Right kidney (tissue), 1 donor: ENCODE measurements around the gene SHPK.
"Not testable (repeated sequence)": the region's sequence is repeated elsewhere in the genome, so short reads cannot be mapped to it uniquely, and the experiment has no call there.

Source experiments
- DNase-seq: peaks from one replicate; pipeline ENCODE4 v3.0.0-alpha.2; 2016

SHPK gene

DNA sequence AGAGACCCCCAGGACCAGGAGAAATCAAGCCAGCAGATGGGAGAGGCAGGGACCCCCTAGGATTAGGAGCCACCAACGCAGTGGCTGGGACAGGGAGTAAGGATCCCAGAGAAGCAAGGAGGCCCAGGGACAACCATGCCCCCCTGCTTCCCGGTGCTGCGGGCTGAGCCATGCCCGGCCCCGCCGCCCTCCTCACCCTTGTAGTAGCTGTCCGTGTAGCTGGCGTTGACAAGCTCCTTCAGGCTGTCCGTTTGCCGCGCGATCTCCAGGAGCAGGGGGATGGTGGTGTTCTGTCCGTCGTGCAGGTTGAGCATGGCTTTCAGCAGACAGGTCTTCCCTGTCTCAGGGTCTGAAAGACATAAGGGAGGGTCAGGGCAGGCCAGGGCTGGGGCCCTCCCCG is 45.3 kb downstream of the SHPK start:
- DNase-seq: no peak

DNA sequence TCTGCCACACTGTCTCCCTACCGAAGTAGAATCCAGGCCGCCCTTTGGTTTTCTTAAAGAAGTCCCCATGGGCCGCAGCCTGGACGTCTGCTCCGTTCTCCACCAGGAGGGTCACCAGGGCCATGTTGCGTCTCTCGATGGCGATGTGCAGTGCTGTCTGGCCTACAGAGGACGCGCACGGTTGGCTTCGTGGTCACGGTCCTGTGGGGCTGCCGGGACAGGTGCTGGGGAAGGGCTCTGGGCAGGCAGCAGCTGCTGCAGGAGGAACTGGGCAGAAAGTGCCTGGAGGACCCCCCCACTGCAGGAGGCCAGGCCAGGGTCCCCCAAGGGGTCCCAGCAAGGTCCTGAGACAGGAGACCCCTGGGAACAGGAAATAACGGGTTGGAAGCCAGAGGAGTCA is 45.8 kb downstream of the SHPK start:
- no peak for DNase-seq

DNA sequence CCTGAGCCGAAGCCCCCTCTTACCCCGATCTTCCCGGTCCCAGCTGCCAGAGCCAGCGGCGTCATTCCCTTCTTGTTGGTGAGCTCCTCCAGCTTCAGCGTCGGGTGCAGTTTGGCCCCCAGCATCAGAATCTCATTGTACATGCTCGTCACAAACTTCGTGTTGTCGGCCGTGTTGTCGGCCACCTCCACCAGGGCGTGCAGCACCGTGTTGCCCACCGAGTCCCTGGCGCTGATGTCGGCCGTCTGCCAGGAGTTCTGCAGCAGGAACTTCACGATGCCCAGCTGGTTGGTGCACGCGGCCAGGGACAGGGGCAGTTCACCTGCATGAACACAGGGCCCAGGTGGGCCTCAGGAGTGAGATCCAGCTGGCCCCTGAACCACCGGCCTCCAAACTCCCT is 46.3 kb downstream of the SHPK start:
- DNase-seq: no peak

DNA sequence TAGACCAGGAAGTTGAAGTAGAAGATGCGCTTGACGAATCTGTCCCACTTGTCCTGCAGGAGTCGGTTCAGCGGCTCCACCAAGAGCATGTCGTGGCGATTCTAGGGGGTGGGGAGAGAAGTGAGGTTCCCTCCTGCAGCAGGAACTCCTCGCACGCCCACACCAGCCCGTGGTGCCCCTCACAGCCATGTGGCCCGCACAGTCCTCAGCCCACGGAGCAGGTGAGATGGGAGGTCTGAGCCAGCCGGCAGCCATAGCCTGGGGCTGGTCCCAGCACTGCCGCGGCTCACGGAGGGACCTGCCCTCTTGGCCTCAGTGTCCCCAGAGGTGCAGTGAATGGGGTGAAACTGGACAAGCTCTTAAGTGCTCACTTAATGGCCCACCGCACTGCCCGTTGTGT is 50.2 kb downstream of the SHPK start:
- DNase-seq: no peak

DNA sequence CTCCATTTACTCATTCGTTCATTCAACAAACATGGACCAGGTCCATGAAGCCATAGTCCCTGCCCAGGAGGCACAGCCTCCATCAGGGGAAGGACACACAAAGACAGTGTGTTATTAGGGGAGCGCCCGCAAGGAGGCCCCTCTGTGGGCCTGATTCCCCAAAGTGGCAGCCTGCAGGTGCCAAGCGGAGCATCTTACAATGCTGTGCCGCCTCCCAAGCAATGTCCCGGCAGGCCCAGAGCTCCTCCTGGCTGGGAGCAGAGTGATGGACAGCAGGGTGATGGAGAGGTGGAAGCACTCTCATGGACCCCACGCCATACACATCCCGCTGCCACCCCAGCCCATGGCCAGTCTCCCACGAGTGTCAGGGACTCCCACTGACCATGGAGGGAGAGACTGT is 52.6 kb downstream of the SHPK start:
- DNase-seq: no peak

DNA sequence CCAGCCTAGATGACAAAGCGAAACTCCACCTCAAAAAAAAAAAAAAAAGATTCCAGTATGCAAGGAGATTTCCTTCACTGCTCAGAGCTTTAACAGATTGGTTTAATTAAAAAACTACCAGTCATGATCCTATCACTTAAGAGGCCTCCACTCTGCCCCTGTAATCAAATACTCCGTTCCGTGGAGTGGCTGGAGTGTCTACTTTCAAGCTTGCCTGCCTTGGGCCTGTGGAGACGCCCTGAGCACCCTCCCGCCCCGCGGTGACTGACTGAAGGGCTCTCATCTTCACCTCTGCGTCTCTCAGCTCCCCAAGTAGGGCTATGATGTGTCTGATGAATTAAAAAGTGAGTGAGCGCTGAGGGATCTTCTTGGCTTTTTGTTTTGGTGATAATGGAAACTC is 53.1 kb downstream of the SHPK start:
- no peak for DNase-seq

DNA sequence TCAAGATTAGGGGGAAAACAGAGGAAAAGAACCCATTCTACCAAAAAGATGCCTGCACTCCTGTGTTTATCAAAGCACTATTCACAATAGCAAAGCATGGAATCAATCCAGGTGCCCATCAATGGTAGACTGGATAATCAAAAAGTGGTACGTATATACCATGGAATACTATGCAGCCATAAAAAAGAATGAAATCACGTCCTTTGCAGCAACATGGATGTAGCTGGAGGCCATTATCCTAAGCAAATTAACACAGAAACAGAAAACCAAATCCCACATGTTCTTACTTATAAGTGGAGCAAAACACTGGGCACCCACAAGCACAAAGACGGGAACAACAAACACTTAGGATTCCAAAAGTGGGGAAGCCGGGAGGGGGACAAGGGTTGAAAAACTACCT is 57.4 kb downstream of the SHPK start:
- DNase-seq: not testable (repeated sequence)

DNA sequence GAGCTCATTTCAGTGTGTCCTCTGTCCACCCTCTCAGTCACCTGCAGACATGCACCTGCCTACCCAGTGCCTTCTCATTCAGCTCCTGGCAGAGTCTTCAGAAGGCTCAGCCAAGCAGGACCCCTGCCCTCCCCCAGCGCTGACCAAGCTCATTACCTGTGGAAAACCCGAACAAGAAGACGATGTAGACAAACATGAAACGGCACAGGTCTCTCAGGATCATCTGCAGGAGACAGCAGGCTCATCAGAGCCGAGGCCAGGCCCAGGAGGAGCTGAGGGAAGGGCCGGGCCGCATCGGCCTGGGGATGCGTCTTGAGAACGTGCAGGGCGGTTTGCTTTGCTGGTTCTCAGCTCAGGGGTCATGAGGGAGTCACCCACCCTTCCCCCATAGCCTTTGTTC is 59.1 kb downstream of the SHPK start:
- no peak for DNase-seq

DNA sequence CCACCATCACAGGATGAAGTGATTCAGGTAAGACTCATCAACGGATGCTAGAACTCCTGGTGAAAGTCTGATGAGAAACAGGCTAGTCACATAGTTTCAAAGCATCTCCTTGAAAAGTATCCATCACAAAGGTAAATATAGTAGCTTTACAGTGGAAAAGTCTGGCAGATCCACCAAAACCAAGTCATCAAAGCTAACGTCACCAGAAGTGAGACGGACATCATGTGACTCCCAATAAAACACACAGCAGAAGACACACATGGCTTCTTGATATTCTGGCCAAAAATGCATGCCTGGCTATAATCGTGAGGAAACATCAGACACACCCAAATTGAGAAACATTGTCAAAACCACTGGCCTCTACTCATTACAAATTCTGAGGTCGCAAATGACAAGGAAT is 60.5 kb downstream of the SHPK start:
- DNase-seq: no peak

DNA sequence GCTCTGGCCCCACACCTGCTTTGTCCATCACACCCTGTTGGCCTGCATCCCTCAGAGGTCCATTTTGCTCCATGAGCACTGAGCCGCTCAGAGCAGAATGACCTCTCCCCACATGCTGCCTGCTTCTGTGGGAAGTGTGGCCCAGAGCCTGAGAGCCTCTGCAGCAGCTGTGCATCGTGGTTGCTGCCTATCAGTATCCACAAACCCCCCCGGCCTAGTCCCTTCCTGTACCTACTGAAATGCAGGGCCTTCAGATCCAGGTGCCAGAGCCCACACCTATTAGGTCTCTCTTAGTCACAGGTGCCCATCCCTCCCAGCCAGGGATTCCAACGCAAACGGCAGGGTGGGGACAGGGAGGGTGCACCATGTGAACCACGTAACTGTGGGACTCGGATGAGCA is 61.8 kb downstream of the SHPK start:
- no peak for DNase-seq

DNA sequence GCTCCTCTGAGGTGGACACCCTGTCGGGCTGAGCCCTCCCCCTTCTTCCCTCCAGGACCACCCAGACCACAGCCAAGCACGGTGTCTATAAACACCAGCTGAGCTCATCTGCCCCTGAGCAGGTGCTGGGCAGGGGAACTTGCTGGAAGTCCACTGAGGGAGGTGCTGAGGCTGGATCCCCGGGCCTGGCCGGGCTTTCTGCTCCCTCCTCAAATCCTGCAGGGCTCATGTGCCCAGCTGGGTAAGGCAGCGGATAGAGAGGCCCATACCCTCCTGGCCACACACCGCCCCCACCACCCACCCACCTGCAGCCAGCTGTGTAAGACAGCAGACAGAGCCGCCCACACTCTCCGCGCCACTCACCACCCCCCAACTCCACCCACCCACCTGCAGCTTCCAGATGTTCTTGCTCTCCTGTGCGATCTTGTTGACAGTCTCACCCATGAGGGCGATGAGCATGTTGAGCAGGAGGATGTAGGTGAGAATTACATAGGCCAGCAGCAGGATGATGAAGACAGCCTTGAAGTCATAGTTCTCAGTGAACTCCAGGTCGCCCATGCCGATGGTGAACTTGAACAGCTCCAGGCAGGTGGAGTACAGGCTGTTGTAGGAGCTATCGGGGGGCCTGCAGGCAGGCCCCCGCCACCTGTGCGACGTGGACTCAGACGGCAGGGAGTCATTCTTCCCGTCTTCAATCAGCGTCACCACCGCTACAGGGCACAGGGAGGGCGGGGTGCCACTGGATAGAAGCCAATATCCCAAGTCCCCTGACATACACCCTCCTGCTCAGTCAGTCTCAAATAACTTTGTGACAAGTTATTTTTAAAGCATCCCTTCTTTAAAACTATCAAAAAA is 62.6 kb downstream of the SHPK start:
- no peak for DNase-seq

DNA sequence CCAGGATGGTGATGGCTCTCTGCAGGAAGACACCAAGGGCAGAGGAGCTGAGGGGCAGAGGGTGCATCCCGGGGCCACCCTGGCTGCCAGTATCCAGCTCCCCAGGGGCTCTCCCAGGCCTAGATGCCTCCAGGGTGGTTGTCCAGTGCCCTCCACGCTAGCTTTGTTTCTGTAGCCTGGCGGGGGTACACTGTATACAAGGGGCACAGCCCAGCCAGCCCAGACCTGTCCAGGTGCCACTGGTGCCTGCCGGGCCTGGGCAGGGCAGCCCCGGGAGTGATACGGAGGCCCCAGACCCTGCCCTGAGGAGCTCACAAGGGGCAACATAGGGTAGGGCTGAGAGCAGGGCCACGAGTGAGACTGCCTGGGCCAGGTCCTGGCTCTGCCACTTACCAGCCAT is 63.8 kb downstream of the SHPK start:
- DNase-seq: no peak

DNA sequence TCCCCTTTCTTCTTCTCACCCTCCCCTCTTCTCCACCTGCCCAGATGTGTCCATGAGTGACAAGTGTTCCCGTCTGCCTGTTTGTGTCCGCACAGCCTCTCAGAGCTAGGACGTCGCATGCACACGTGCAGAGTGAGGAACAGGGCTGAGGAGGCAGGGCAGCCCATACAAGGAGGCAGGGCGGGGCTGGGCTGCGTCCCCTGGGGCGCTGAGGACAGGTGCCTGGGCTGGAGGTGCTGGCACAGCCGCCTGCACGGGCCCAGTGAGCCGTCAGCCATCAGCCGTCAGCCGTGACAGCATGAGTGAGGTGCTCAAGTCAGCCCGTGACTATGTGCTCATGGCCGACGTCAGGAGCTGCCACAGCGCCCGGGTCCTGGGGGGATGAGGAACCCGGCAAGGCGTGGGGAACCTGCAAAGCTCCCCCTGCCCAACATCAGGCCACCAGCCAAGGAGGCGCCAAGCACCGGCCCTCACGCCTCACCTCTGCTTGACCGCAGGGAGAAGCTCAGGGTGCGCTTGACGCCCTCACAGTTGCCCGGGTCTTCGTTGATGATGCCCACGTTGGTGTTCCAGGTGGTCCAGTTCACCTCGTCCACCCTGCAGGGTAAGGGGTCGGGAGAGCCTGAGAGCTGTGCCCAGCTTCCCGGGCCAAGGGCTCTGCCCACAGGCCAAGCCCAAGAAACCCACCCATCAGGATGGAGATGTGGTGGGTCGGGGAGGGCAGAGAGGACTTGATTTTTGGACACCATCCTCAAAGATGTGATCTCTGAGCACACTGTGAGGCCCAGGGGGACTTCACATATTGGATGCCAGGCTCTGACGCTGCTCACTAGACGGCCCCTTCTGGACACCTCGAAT is 64.8 kb downstream of the SHPK start:
- no peak for DNase-seq

DNA sequence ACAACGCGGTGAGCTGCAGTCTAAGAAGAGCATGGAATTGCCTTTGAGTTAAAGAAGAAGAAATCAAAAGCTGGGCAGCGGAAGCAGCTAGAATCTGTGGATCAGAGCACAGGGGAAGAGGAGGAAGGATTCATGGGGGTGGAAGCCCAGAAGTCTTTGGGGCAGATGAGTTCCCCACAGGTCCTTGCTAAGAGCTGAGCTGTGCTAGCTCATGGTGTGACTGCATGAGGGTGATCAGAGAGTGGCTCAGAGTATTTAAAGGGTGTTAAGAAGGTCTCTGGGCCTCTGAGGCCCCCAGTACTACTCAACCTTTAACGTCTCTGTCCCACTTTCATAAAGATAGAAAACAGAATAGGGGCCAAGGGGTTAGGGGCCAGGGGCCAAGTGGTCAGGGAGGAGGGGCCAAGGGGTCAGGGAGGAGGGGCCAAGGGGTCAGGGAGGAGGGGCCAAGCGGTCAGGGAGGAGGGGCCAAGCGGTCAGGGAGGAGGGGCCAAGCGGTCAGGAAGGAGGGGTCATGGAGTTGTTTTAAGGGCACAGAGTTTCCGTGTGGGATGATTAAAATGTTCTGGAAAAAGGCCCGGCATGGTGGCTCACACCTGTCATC is 66.4 kb downstream of the SHPK start:
- DNase-seq: no peak

DNA sequence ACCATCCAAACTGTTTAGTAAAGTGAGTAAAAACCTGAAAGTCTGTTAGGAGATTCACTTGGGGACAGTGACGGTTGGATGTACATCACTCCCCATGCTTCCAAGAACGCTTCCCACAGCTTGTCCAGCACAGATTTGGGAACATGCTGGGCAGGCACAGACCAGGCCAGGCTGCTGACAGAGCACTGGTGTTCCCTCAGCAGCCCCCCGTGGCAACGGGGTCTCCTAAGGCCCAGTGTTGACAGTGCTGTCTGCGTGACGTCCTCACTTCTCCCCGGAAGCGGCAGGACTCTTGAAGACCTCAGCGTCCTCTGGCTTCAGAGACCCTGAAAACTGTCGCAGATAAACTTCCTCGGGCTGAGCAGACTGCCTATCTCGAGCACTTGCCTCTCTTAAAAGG is 69.5 kb downstream of the SHPK start:
- no peak for DNase-seq

DNA sequence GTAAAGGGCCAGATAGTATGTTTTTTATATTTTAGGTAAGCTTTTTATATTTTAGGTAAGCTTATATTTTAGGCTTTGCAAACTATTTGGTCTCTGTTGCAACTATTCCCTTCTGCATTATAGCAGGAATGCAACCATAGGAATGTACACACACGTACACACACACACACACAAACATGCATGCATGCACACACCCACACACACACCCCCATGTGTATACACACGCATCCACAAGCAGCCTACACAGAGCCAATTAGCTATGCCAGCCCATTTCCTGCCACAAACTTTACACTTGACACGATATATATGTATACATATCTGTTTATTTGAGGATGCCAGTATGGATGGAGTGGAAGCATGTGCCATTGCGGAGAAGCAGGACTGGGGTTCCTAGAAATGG is 70.9 kb downstream of the SHPK start:
- DNase-seq: no peak

DNA sequence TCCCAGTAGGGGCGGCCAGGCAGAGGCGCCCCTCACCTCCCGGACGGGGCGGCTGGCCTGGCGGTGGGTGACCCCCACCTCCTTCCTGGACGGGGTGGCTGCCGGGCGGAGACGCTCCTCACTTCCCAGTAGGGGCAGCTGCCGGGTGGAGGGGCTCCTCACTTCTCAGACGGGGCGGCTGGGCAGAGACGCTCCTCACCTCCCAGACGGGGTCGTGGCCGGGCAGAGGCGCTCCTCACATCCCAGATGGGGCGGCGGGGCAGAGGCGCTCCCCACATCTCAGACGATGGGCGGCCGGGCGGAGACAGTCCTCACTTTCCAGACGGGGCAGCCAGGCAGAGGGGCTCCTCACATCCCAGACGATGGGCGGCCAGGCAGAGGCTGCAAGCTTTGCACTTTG is 71.8 kb downstream of the SHPK start:
- DNase-seq: not testable (repeated sequence)

DNA sequence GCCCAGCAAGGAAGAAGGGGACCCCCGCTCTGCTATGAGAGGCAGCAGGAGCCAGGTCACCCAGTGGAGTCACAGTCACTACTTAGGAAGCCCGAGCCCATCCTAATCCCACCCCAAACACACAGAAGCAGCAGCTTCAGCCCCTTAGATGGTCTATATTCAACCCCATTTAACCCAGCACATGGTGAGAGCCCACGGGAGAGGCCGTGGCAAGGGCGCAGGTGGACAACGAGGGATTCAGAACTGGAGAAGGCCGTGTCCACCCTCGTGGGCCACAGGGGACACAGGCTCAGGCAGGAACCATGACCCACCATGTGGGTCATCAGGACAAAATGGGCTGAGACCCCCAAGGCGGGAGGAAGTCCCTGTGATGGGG is 76.8 kb downstream of the SHPK start:
- no peak for DNase-seq

DNA sequence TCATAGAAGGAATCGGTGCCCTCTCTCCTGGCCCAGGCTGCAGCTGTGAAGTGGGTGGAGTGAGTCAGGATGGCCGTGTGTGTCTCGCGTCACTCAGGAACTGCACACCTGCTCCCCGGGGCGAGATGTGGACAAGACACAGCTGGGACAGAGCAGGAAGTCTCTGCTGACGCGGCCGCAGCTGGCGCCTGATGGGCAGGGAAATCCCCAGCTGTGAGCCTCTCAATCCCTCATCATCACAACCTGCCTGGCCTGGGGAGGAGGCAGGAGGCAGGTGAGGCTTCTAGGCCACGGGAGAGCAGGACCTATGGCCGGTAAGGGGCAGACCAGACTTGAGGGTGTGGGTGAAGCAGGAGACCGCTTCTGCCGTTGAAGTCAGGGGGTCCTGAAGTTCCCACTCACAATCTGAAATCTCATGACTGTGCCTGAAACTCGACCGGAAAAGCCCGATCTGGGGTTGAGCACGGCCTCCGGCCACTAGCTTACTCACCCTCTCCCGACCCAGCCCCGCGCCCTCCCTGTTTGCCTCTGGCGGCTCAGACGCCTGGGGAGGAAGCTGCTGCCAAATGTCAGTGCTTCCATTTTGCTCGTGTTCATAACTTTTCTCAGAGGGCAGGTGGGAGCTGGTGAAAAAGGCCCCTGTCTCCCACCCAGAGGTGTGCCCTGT is 77.3 kb downstream of the SHPK start:
- DNase-seq: no peak
